ENCODE measurements around the gene EMC1. TPM values are rescaled to one million over a fixed set of nuclear protein-coding genes. Genes with fewer than 3 reads are reported as not detected.
"Not testable (repeated sequence)": the region's sequence is repeated elsewhere in the genome, so short reads cannot be mapped to it uniquely, and the experiment has no call there.

EMC1 gene
- total RNA-seq, 1 donor from 2014 or later, result 52.2 TPM

DNA sequence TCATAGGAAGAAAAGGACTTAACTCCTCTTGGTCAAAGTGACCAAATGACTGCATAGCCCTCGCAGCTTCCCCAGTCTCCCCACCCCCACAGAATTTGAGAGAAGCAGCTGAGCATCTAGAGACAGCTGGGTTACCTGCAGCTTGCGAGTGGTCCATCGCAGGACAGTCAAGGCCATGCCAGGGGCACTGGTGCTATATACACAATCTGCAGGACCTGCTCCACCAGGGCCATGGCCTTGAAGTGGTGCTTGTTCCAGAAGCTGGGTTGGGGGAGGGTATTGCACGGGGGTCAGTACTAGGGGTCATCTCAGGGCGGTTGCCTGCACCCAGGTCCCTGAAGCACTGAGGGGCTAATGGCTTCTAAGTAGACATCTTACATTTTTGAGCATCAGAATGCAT is 10.7 kb upstream of the EMC1 start:
- no peak for DNase-seq (ENCODE audit: extremely low spot score, unreplicated experiment)
- H3K36me3 Mint-ChIP-seq (ENCODE audit: unreplicated experiment), result peaks cover 18% of the 10 kb centered on the region
- no peaks in the 10 kb centered on the region for H3K27me3 Mint-ChIP-seq (ENCODE audit: unreplicated experiment)
- no peaks in the 10 kb centered on the region for H3K4me1 Mint-ChIP-seq (ENCODE audit: unreplicated experiment)
- no peak overlapping the region for H3K4me3 Mint-ChIP-seq (ENCODE audit: unreplicated experiment)
- H3K9me3 Mint-ChIP-seq (ENCODE audit: unreplicated experiment), result no peaks in the 10 kb centered on the region
- no peak overlapping the region for H3K27ac Mint-ChIP-seq (ENCODE audit: unreplicated experiment)
- TF ChIP-seq, protein P1, sequence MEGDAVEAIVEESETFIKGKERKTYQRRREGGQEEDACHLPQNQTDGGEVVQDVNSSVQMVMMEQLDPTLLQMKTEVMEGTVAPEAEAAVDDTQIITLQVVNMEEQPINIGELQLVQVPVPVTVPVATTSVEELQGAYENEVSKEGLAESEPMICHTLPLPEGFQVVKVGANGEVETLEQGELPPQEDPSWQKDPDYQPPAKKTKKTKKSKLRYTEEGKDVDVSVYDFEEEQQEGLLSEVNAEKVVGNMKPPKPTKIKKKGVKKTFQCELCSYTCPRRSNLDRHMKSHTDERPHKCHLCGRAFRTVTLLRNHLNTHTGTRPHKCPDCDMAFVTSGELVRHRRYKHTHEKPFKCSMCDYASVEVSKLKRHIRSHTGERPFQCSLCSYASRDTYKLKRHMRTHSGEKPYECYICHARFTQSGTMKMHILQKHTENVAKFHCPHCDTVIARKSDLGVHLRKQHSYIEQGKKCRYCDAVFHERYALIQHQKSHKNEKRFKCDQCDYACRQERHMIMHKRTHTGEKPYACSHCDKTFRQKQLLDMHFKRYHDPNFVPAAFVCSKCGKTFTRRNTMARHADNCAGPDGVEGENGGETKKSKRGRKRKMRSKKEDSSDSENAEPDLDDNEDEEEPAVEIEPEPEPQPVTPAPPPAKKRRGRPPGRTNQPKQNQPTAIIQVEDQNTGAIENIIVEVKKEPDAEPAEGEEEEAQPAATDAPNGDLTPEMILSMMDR (IDR thresholded peaks at IDR 0.05), result no peak

DNA sequence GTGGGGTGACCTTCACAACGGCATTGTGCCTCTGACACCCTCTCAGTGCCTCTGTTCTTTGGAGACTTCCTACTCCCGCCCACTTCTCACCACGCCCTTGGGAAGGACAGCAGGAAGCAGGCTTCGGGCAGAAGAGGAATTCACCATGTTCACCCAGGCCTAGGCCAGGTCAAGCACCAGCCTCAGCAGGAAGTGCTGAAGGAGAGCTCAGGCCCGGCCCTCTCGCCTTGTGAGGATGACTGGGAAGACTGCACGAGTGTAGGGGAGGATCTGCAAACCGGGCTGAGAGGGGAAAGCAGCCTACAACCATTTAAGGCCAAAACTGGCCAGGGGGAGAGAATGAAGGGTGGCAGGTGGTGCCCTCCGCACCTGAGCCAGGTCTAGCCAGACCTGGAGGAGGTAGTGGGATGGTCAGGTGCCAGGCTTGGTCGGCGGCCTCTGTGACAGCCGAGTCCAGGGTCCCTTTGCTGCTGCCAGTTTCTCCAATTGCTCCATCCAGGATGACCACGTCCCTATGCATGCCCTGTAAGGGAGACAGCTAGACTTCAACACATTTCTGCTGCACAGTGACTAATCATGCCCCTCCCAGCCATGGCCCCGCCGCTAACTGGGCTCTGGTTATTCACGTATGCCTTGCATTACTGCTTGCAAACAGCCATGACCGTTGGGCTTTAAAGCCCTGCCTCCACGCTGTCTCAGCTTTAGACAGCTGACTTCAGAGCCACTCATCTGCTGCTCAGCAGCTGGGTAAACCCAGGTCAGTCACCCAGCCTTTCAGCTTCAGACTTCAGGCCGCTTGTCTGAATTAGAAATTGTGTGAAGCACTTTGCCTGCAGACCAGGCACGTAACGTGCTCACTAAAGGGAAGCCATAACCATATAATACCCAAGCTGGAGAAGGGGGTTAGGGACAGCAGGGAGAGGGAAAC is 9.2 kb upstream of the EMC1 start:
- no peaks in the 10 kb centered on the region for H3K27me3 Mint-ChIP-seq (ENCODE audit: unreplicated experiment)
- H3K9me3 Mint-ChIP-seq (ENCODE audit: unreplicated experiment), result no peaks in the 10 kb centered on the region
- H3K27ac Mint-ChIP-seq (ENCODE audit: unreplicated experiment), result no peak overlapping the region
- no peak for DNase-seq (ENCODE audit: extremely low spot score, unreplicated experiment)
- H3K4me1 Mint-ChIP-seq (ENCODE audit: unreplicated experiment), result no peaks in the 10 kb centered on the region
- TF ChIP-seq, protein P1 (IDR thresholded peaks at IDR 0.05), result no peak
- peaks cover 17% of the 10 kb centered on the region for H3K36me3 Mint-ChIP-seq (ENCODE audit: unreplicated experiment)
- H3K4me3 Mint-ChIP-seq (ENCODE audit: unreplicated experiment), result no peak overlapping the region

DNA sequence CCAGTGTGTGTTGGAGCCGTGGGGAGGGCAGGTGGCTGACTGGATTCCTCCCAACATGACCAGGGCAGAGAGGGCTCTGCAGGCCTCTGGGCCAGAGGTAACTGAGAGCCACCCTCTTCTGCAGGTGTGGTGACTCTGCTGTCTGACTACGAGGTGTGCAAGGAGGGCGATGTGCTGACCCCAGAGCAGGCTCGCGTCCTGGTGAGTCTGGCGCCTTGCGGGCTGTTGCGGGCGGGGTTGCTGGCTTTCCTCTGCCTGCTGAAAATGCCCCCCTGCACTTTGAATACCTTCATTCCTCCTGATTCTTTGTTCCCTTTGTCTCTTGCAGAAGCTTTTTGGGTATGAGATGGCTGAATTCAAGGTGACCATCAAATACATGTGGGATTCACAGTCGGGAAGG is 7.0 kb upstream of the EMC1 start:
- H3K27me3 Mint-ChIP-seq (ENCODE audit: unreplicated experiment), result no peaks in the 10 kb centered on the region
- TF ChIP-seq, protein P1 (IDR thresholded peaks at IDR 0.05), result no peak

DNA sequence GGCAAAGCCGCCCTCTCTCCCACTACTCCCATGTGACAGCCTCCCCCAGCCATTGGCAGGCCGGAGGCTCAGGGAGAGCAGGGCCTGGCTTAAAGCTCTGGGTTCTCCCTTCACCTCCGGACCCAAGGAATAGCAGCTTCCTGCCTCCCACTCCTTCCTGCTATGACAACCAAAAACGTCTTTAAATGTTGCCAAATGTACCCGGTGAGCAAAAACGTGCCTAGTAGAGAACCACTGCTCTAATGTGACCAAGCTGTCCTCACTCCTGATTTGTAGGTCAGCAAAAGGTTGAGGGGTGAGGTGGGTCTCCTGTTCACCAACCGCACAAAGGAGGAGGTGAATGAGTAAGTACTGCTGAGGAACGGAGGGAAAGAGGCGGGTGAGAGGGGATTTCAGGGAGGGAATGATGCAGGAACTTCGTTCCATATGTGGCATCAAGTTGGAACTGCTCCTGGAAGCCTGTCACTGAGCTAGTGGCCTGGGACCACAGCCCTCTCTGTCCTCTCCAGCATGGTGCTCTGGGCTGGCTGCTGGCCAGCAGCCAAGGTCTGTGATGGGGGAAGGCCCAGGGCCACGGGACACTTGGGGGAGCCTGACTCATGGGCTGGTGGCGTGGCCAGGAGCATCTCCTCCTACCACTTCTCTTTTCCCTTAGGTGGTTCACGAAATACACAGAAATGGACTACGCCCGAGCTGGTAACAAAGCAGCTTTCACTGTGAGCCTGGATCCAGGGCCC is 6.0 kb upstream of the EMC1 start:
- H3K4me3 Mint-ChIP-seq (ENCODE audit: unreplicated experiment), result no peak overlapping the region
- no peak for DNase-seq (ENCODE audit: extremely low spot score, unreplicated experiment)
- peaks cover 12% of the 10 kb centered on the region for H3K4me1 Mint-ChIP-seq (ENCODE audit: unreplicated experiment)
- H3K27me3 Mint-ChIP-seq (ENCODE audit: unreplicated experiment), result no peaks in the 10 kb centered on the region
- no peaks in the 10 kb centered on the region for H3K9me3 Mint-ChIP-seq (ENCODE audit: unreplicated experiment)
- TF ChIP-seq, protein P1 (IDR thresholded peaks at IDR 0.05), result no peak
- peaks cover 17% of the 10 kb centered on the region for H3K36me3 Mint-ChIP-seq (ENCODE audit: unreplicated experiment)
- H3K27ac Mint-ChIP-seq (ENCODE audit: unreplicated experiment), result no peak overlapping the region

More for the DNA sequence above, 7.0 kb upstream of the EMC1 start:
- Mint-ChIP-seq H3K27ac (ENCODE audit: unreplicated experiment) (no peak overlapping the region), H3K4me1 (ENCODE audit: unreplicated experiment) (peaks cover 4% of the 10 kb centered on the region), H3K9me3 (ENCODE audit: unreplicated experiment) (no peaks in the 10 kb centered on the region), H3K36me3 (ENCODE audit: unreplicated experiment) (peaks cover 17% of the 10 kb centered on the region), H3K4me3 (ENCODE audit: unreplicated experiment) (no peak overlapping the region)
- DNase-seq (ENCODE audit: extremely low spot score, unreplicated experiment), result no peak

DNA sequence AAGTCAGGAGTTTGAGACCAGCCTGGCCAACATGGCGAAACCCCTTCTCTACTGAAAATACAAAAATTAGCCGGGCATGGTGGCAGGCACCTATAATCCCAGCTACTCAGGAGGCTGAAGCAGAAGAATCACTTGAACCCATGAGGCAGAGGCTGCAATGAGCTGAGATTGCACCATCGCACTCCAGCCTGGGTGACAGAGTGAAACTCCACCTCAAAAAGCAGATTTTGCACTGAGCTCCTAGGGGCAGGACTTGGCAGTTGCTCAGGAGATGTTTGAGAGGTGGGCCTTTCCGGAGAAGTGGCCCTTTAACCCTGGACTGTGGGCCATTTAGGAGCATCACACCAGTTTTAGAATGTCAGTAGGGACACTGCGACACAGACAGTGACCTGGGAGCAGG is 5.0 kb upstream of the EMC1 start:
- H3K4me3 Mint-ChIP-seq (ENCODE audit: unreplicated experiment); DNase-seq (ENCODE audit: extremely low spot score, unreplicated experiment); H3K27ac Mint-ChIP-seq (ENCODE audit: unreplicated experiment); H3K27me3 Mint-ChIP-seq (ENCODE audit: unreplicated experiment); H3K9me3 Mint-ChIP-seq (ENCODE audit: unreplicated experiment): not testable (repeated sequence)
- Mint-ChIP-seq H3K4me1 (ENCODE audit: unreplicated experiment) (peaks cover 12% of the 10 kb centered on the region), H3K36me3 (ENCODE audit: unreplicated experiment) (peaks cover 17% of the 10 kb centered on the region)

Data from osteocyte (in vitro differentiated cells).